ENCODE measurements around the gene OXSR1.
A peak's percentile ranks its signal among the peaks of the same experiment; 100 is the strongest.
"Not testable (repeated sequence)": the region's sequence is repeated elsewhere in the genome, so short reads cannot be mapped to it uniquely, and the experiment has no call there.

The OXSR1 gene

DNA sequence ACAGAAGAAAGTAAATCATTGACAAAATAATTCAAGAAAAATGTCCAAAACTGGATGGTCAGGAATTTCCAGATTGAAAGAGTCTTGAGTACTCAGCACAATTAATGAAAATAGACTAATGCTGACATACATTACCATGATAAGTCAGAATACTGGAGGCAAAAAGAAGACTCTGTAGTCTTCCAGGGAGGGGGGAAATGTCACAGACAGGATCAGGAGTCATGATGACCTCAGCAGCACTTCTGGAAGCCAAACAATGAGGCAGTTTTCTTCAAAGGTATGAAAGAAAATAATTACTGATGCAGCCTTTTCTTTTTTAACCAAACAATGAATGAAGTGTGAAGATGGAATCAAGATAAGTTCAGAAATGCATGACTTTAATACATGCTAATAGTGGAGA is 70.1 kb downstream of the OXSR1 start:
- no peak for DNase-seq

DNA sequence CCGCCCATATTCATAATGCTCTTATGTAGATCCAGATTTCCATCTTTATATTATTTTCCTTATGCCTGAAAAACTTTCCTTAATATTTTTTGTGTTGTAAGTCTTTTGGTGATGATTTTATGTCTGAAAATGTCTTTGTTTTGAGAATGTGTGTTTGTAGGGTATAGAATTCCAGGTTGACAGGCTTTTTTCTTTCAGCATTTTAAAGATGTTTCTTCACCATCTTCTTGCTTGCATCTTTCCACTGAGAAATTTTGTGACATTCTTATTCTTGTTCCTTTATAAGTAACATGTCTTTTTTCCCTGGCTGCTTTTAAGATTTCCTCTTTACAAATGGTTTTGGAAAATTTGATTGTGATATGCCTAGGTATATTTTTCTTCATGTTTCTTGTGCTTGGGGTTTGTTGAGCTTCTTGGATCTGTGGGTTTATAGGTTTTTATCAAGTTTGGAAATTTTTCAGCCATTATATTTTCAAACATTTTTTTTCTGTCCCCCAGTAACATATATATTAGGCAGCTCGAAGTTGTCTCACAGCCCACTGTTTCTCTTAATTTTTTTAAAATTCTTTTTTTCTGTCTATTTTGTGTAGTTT is 73.2 kb downstream of the OXSR1 start:
- no peak for DNase-seq

DNA sequence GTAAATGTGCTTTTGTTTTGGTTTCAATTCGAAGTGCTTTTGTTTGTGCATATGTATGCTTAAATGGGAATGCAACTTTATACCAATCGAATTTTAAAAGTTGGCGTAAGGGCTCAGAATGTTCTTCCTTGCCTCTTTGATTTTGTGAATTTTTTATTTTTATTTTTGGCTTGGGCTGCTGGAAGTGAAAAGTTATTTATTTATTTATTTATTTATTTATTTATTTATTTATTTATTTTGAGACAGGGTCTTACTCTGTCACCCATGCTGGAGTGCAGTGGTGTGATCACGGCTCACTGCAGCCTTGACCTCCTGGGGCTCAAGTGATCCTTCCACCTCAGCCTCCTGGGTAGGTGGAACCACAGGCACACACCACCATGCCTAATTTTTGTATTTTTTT is 77.5 kb downstream of the OXSR1 start:
- DNase-seq: not testable (repeated sequence)

DNA sequence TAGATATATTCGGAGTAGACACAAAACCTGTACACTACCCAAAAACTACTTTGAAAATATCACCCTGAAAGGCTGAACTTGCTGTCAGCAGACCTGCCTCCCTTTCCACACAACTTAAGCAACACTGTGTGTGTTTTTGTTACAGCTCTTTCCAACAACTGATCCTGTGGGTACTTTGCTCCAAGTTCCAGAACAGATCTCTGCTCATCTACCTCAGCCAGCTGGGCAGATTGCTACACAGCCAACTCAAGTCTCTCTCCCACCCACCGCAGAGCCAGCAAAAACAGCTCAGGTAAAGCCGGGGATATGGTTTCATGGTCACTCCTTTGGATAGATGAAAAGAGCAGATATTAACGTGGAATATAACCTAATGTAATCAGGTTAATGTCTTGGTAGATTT is 80.6 kb downstream of the OXSR1 start:
- no peak for DNase-seq

DNA sequence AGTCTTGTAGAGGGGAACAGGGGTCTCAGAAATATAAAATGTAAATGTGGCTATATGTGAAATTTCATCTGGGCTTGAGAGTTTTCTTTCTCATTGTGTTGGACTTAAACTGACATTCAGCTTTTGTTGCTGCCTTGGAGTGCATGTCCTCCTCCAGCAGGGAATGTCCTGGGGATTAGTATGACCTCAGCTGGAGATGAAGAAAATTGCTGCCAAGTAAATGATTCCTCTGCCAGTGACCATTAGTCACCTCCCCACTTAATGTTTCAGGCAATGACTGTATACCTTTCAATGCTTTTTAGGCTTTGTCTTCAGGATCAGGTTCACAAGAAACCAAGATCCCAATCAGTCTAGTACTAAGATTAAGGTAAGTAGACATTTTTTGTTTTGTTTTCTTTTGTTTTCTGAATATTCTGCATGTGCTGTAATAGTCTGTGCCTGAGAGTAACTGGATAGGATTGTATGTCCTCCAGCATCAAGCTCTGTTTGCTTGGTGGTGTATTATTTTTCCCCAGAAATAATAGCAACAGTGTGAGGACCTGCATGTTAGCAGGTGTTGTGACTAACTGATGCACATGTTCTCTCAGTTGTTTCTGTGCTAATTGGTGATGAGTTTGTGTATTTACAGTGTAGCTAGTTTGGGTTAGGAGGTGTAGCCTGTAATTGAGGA is 82.2 kb downstream of the OXSR1 start:
- DNase-seq: no peak

DNA sequence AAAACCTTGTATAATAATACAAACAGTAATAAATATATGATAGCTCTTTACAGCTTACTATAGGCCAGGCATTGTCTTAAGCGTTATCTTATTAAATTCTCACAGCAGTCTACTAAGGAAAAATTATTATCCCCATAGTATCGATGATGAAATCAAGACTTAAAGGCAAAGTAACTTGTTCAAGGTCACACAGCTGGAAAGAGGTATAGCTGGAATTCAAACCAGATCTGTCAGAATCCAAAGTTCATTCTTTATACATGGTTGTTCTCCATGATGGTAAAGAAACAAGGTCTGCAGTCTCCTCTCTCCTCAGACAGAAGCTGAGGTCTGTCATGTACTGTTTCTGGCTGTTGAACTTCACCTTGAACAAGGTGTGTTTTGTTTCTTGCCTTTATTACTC is 84.9 kb downstream of the OXSR1 start:
- no peak for DNase-seq

DNA sequence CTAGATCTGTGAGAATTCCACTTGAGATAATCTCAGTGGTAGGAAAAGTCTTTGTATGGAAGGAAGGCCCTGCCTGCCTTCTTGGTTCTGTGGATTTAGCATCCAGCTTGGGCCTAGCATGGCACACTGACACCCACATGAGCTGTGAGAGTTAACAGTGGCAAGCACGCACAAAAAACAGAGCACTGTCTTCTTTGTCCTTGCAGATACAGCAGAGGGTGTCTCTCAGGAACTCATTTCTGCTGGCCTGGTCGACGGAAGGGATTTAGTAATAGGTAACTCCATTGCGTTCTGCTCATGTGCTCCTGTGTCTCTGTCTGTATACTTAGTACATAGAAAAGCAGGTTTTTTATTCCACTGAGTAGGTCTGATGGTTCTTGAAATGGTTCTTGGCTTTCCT is 85.9 kb downstream of the OXSR1 start:
- DNase-seq: no peak

DNA sequence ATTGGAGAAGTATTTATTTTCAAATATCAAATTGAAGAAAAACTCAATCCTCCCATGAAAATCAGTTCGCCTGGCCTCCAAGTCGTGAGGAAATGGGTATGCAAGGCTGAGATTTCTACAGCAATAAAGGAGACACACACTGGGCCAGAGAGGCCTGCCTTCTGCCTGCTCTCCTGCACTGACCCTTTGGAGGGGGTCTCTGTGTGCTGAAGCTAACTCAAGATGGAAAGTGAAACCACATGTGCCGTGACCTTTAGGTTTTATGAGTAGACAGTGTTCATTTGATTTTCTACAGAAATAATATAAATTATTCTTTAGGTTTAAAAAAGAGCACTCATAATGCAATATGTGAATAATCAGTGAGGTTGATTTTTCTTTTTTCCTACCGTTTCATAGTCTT is 88.4 kb downstream of the OXSR1 start:
- DNase-seq: no peak

DNA sequence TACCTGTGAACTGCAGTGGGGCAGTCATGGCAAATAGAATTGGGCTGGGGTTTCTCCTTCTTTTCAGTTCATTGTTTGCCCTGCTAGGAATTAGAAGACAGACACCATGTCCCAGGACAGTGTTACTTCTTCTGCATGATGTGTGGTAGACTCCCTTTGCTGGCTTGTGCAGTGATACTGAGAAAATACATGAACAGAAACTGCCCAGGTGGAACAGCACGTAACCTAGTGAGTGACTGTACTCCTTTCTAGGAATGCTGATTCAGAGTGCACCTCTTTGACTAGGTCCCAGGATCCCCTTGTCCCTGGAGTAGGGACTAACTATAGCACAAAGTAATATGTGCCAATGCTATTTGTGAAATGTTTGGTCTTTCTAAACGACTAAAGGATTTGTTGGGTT is 89.5 kb downstream of the OXSR1 start:
- DNase-seq: no peak

DNA sequence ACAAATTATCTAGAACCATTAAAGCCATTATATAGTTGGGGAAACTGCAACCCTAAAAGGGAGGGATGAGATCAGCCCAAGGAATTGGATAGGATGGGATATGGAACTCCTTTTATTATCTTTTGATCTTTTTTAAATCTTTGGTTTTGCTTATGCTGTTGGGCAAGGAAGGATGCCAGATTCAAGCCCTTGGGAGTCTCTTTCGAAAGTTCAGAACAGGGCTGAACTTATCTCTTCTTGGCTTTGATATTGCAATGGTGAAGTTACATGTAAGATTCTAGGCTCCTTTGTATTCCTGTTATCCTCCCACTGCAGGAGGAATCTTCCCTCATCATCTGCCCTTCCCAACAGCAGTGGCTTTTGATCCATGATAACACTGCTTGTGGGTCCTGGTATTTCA is 90.3 kb downstream of the OXSR1 start:
- no peak for DNase-seq

DNA sequence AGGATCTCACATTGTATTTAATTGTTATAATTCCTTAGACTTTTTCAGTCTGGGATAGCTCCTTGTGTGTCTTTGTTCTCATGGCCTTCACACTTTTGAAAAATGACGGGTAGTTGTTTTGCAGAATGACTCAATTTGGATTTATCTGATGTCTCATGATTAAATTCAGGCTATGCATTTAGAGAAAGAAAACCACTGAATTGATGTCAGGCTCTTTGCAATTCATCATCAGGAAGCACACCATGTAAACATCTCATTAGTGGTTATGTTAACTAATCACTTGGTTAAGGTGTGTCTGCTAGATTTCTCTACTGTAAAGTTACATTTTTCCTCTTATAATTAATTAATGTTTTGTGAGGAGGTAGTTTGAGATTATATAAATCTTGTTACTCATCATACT is 92.2 kb downstream of the OXSR1 start:
- no peak for DNase-seq

DNA sequence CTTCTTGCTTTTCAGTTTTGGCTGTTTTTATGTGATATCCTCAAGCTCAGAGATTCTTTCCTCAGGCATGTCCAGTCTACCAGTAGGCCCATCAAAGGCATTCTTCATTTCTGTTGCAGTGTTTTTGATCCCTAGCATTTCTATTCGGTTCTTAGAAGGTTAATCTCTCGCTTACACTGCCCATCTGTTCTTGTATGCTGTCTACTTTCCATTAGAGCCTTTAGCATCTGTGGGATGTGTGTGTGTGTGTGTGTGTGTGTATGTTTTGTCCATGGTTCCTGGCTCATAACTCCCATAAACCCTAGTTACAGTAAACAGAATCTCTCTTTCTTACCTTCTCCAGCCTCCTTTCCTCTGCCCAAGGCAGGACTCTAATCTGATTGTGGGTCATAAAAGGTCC is 95.1 kb downstream of the OXSR1 start:
- no peak for DNase-seq

DNA sequence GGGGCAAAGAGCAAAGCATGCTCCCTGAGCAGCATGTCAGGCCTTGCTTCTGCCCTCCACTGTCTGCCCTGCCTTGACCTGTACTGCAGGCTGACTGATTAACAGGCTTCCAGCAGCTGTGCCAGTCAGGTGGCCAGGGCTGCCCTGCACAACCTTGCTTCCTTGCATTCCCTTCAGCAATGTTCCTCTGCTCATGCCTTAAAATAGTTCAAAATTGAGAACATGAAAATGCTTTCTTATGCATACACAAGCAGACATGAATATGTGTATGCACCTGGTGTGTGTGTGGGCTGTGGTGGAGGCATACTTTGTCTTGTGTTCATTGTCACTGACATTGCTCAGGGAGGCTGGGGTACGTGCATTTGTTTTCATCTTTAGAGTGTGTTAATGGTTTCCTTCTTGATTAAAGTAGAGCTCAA is 99.0 kb downstream of the OXSR1 start:
- peak; percentile 5 for DNase-seq

DNA sequence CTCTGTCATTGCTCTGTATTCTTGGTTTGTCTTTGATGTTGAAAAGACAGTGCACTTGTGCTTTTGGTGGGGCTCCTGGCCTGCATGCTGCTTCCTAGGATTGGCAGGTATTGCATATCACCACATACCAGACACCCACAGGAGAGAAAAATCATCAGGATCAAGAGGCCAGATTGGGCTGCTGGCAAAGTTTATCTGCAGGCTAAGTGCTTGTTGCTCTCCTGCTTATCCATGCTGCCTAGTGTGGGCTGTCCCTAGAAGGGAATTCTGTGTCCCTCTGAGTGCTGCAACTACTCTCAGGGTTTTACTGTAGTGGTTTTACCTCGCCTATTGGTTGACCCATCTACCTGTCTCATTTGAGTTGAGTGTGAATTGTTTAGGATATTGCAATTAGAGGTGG is 99.4 kb downstream of the OXSR1 start:
- DNase-seq: no peak

DNA sequence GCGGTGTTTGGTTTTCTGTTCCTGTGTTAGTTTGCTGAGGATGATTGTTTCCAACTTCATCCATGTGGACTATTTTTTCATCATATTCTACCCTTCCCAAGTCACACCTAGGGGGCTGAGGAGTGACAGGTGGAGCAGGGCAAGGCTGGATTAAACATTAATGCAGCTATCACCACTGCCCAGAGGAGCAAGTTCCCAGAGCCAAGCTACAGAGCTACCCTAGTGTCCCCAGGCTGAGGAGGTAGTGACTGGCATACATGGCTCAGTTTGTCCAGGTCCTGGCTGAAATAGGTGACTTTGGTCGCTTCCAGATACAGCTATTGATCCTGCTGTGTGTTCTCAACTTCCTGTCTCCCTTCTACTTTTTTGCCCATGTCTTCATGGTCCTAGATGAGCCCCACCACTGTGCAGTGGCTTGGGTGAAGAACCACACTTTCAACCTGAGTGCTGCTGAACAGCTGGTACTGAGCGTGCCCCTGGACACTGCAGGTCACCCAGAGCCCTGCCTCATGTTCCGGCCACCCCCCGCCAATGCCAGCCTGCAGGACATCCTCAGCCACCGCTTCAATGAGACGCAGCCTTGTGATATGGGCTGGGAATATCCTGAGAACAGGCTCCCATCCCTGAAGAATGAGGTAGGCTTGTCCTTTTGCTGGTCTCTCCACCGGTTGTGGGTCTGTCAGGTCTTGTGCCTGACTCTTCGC is 100.4 kb downstream of the OXSR1 start, which contains the start of gene SLC22A13:
Gene SLC22A13, plus strand, starts transcription at position 209 of the 704 bp plus-strand sequence. Its CDS starts 49 bp downstream, at position 258.
- DNase-seq: no peak

DNA sequence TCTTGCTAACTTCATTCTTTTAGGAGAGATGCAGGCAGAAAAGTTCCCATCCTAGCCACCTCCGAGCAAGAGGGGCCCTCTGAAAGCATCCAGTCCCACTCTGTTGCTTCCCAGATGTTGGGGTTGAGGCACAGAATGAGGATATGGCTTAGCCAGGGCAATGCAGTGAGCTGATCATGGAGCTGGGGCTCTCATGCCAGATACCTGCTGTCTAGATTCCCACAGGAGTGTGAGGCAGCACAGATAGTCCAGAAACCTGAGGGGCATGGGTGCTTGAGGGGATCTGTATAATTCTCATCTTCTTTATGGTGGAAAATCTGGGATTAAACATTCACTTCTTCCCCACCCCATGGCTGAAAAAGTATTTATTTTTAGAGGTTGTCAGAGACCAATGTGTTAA is 101.5 kb downstream of the OXSR1 start:
- DNase-seq: no peak

DNA sequence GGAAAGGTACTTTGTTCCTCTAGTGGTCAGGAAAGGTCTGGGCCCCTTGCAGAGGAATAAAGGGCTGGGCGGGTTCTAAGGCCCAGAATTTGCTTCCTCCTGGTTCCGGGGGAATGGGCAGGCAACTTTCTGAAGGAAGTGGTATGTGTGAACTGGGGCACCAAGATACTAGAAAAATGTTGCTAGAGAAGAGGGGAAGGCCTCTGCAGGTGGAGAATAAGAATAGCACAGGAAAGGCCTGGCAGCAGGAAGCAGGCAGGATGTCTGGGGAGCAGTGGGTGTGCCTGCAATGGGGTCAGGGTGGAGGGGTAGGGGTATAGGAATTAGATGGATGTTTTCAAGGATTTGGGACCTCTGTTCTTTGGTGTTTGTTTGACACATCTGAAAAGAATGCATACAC is 102.3 kb downstream of the OXSR1 start:
- DNase-seq: no peak

DNA sequence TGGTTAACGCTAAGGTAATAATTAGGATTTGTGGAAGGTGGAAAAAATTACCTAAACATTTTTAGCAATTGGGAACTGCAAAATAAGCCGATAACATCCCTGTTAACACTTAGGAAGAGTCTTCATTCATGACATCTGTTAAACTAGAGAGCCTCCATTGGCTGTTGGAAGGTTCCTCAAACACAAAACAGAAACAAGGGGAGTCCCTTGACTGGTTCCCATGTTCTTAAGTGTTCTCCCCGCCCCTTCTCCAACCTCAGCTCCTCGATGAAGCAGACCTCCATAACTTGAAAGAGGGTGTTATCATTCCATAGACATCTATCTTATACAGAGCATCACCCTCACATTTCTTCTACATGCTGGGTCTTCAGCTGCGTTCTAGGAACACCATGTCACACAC is 102.8 kb downstream of the OXSR1 start:
- DNase-seq: no peak

DNA sequence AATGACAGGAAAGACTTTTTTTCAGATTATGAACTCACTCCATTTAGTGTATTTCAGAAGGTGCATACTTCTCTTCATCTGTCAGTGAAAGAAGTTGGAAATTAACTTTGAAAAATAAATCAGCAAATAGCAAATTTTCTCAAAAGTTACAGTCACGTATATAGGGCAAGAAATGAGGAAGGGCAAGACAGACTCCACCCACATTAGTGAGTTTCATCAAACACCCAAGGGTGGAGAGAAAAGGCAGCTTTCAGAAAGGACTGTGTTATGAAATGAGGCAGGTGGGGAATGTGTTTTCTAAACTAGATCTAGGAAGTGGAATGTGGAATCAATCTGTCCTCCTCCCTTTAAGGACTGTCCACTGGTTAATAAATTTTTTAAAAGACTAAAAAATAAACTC is 103.2 kb downstream of the OXSR1 start:
- no peak for DNase-seq

DNA sequence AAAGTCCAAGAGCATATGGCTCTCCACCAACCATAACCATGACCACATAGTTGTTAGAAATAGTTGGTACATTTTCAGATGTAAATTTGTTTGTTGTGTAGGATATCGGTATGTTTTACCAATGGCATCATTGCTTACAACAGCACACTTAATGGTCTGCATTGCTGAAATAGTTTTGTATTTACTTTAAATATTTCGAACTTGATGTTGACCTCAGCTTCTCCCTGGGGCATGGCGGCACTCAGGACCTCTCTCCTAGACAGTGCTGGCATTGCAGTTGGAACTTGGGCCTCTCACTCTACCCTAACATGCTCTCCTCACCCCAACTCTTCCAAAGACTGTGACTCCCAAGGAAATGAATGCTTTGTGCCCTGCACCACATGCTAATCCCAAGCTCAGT is 105.3 kb downstream of the OXSR1 start:
- no peak for DNase-seq

DNA sequence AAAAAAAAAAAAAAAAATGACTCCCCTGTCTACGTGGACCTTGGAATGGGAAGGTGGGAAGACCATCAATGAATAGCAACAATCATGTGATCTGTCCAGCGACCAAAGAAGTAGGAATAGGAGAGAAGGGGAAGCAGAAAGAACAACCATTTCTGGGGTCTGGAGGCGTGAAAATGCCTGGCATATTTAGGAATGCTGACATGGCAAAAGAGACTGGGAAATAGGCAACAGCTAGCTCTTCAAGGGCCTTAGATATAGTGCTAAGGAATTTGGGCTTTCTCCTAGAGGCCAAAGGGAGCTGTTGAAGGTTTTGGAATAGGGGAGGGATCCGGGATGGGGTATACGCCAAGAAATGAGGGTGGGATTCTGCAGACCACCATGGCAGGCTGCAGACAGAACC is 106.2 kb downstream of the OXSR1 start:
- no peak for DNase-seq

DNA sequence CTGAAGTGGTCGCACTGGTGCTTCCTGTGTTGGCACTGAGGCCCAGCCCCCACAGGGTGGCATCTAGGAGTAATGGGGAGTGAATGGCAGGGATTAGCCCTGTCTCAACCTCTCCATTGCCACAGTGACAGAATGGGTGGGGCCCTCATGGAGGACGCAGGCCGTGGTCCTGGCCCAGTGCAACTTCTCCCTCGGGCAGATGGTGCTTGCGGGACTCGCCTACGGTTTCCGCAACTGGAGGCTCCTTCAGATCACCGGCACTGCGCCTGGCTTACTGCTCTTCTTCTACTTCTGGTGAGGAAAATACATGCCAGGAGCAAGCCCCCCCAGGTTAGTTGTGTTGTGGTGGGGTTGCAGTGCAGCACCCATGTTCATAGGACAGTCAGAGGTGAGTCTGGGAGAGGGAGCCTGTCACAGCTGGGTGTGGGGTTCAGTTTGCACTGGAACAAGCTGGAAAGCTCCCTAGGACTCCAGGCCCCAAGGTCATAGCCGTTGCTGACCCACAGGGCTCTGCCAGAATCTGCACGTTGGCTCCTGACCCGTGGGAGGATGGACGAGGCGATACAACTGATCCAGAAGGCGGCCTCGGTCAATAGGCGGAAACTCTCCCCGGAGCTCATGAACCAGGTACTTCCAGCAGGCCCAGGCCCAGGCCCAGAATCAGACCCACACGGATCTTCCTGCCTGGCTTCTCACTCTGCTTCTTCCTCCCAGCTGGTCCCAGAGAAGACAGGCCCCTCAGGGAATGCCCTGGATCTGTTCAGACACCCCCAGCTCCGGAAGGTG is 109.7 kb downstream of the OXSR1 start:
- no peak for DNase-seq

DNA sequence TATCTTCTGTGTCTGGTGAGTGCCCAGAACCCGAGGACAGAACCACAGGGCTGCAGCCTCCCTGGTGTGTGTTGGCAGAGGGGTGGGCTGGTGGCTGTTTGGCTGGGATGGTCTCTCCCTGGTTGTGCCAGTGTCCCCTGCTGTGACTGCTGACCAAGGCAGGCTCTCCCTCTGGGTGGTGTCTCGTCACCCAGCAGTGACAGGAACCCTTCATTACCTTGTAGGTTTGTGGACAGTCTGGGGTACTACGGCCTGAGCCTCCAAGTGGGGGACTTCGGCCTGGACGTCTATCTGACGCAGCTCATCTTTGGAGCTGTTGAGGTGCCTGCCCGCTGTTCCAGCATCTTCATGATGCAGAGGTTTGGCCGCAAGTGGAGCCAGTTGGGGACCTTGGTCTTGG is 110.3 kb downstream of the OXSR1 start:
- no peak for DNase-seq

All from RPMI8226 (cell line).